ENCODE results near the gene HNRNPUL2. TPM values are rescaled to one million over a fixed set of nuclear protein-coding genes. Genes with fewer than 3 reads are reported as not detected.

Gene HNRNPUL2
- total and polyA plus RNA-seq, 2 of the 4 experiments (the other 2 are of a cell fraction), result 3.9 to 30.2 TPM

GRCh38 chr11:62721994-62722393, 5.3 kb downstream of the HNRNPUL2 start:
- Histone ChIP-seq H2BK120ac (ENCODE audit: low read depth, low read length) (no peak overlapping the region), H2AK9ac (replicated peaks; ENCODE audit: low read depth, low read length, poor library complexity) (no peak overlapping the region), H2BK20ac (ENCODE audit: low read depth, low read length) (no peak overlapping the region), H2AFZ (replicated peaks; ENCODE audit: low read length, poor library complexity) (no peak overlapping the region), H3K23ac (ENCODE audit: low read depth, low read length) (peak overlapping the region; percentile 8; the same call in 1 of the 2 replicates), H3K79me1 (ENCODE audit: low read depth in 1 of 2, low read length in 2 of 2) (peaks cover 29 to 50% of the 10 kb centered on the region in 2 experiments), H3K27ac (ENCODE audit: insufficient read depth, low read length) (no peak overlapping the region), H4K20me1 (ENCODE audit: insufficient read depth, low read length) (peaks cover 42% of the 10 kb centered on the region), H4K91ac (ENCODE audit: insufficient read depth, low read depth, low read length) (no peak overlapping the region), H3K9me3 (ENCODE audit: control insufficient read depth, insufficient read depth, low read length) (no peaks in the 10 kb centered on the region), H4K8ac (ENCODE audit: low read depth in 2 of 2, low read length in 2 of 2) (0 out of 4 replicates have a peak overlapping the region, but pooled peaks of 1 of the 2 experiments have one; percentile 13), H3K9ac (ENCODE audit: low read depth, low read length) (no peak overlapping the region), H3K18ac (ENCODE audit: low read depth, low read length) (no peak overlapping the region), H3K14ac (replicated peaks; ENCODE audit: low read depth, low read length) (no peak overlapping the region), H2AK5ac (ENCODE audit: low read depth, low read length) (no peak overlapping the region), H3K27me3 (ENCODE audit: control insufficient read depth, insufficient read depth, low read length) (no peaks in the 10 kb centered on the region), H3K4me1 (ENCODE audit: control insufficient read depth, insufficient read depth, low read length) (peaks cover 4% of the 10 kb centered on the region; the same call in 1 of the 2 replicates), H3K56ac (ENCODE audit: extremely low read depth, insufficient read depth, low read length) (no peak overlapping the region), H2BK5ac (ENCODE audit: low read depth, low read length, poor library complexity, severe bottlenecking) (no peak overlapping the region), H3K36me3 (ENCODE audit: control insufficient read depth, insufficient read depth, low read length) (peaks cover 56% of the 10 kb centered on the region), H3K4me3 (ENCODE audit: insufficient read depth, low read depth, low read length) (no peak overlapping the region), H2BK15ac (ENCODE audit: low read depth, low read length) (no peak overlapping the region), H3K4me2 (ENCODE audit: low read depth, low read length) (no peak overlapping the region), H3K4ac (ENCODE audit: low read depth, low read length) (no peak overlapping the region), H3K9me1 (ENCODE audit: insufficient read depth, low read length) (peaks cover 8% of the 10 kb centered on the region; the same call in 1 of the 2 replicates), H4K5ac (ENCODE audit: low read depth, low read length) (no peak overlapping the region)
- in situ Hi-C loops (cut with MboI; ENCODE audit: low sequenced_read_pairs) (no loop called here), intact Hi-C loops (cut with micrococcal nuclease) (no loop called here), dilution Hi-C loops (cut with HindIII; ENCODE audit: low sequenced_read_pairs, unreplicated experiment) (no loop called here)
- ChIA-PET CTCF (no interaction called here), POLR2A (ENCODE audit: unreplicated experiment) (no interaction called here)
- TF ChIP-seq BHLHE40 (IDR thresholded peaks at IDR 0.05; ENCODE audit: low read depth, low read length), result no peak
- TF ChIP-seq RFX5 (IDR thresholded peaks at IDR 0.05; ENCODE audit: low read depth, low read length), result no peak
- no CpG with 5 or more reads among the region's 7 CpGs for WGBS, 2 experiments (ENCODE audit: extremely low coverage in 2 of 2, insufficient read length in 1 of 2)
- TSS peak; percentile 90 for BruUV-seq (replicated peaks)
- ATAC-seq (ENCODE audit: low read depth) (peak; percentile 42), DNase-seq (peak; percentile 40)

Data from IMR-90 (cell line).